ENCODE data around the gene MACROD2.

DNA sequence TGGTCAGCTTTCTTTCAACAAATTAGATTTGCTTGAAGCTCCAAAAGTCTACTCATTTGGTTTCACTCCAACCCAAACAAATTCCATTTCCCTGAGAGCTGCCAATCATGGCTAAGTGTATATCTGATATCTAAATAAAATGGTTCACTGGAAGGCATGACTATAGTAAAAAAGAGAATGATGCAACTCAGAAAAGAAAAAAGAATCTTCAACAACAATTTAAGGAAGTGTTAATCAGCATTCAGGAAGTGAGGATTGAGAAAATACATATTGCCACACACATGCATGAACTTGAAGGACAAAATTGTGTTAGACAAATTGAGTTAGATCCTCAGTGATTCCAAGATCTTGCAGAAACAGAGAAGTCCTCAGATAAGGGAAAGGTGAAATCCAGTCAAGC, 1315.0 kb downstream of the MACROD2 start:
- TF ChIP-seq, protein P1, sequence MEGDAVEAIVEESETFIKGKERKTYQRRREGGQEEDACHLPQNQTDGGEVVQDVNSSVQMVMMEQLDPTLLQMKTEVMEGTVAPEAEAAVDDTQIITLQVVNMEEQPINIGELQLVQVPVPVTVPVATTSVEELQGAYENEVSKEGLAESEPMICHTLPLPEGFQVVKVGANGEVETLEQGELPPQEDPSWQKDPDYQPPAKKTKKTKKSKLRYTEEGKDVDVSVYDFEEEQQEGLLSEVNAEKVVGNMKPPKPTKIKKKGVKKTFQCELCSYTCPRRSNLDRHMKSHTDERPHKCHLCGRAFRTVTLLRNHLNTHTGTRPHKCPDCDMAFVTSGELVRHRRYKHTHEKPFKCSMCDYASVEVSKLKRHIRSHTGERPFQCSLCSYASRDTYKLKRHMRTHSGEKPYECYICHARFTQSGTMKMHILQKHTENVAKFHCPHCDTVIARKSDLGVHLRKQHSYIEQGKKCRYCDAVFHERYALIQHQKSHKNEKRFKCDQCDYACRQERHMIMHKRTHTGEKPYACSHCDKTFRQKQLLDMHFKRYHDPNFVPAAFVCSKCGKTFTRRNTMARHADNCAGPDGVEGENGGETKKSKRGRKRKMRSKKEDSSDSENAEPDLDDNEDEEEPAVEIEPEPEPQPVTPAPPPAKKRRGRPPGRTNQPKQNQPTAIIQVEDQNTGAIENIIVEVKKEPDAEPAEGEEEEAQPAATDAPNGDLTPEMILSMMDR (IDR thresholded peaks at IDR 0.05), result no peak
- no peak for TF ChIP-seq EZH2 (IDR thresholded peaks at IDR 0.05; ENCODE audit: borderline replicate concordance, insufficient read depth, low read depth, low read length, poor library complexity, severe bottlenecking)
